Fibroblast of villous mesenchyme (primary cell): ENCODE data around the gene LIMD2. TPM values are rescaled to one million over a fixed set of nuclear protein-coding genes. Genes with fewer than 3 reads are reported as not detected.

ENCODE experiments used
- DNase-seq: peaks from one replicate; pipeline ENCODE4 v3.0.0-alpha.2; 2010; ENCODE audit warnings: low read depth
- H3K4me3 ChIP-seq: 2 replicates; pipeline ENCODE4 v1.5.1; 2011; ENCODE audit warnings: low read depth, mild to moderate bottlenecking, low read length
- CTCF ChIP-seq: IDR thresholded peaks from 2 replicates; pipeline ENCODE4 v1.5.1; 2012; ENCODE audit warnings: low read depth, mild to moderate bottlenecking, low read length; ENCODE audit not compliant: insufficient read depth
- total RNA-seq: library from RNA; depleted of rRNA; stranded (reverse); fragments of >200 nt; gene quantifications from 2 replicates; pipeline ENCODE4 v1.2.3, GENCODE V29; 2012

The LIMD2 gene
- total RNA-seq, 1 donor = 5.2 TPM

GRCh38 chr17:63675607-63676546 lies 24.0 kb downstream of the LIMD2 start:
- peak; percentile 88 for DNase-seq

GRCh38 chr17:63675231-63675606 lies 24.7 kb downstream of the LIMD2 start:
- H3K4me3 ChIP-seq = no peak overlapping the region

More at GRCh38 chr17:63675607-63676546, 24.0 kb downstream of the LIMD2 start:
- no peak overlapping the region for H3K4me3 ChIP-seq
- TF ChIP-seq CTCF = no peak

GRCh38 chr17:63672856-63673255 lies 27.1 kb downstream of the LIMD2 start:
- no peak overlapping the region for H3K4me3 ChIP-seq
- no peak for TF ChIP-seq CTCF
- DNase-seq = no peak

More at GRCh38 chr17:63675231-63675606, 24.7 kb downstream of the LIMD2 start:
- TF ChIP-seq CTCF = no peak
- peak; percentile 30 for DNase-seq

GRCh38 chr17:63665527-63666214 lies 34.3 kb downstream of the LIMD2 start:
- no peak for TF ChIP-seq CTCF
- no peak for DNase-seq
- H3K4me3 ChIP-seq = no peak overlapping the region

GRCh38 chr17:63659850-63660249 lies 40.1 kb downstream of the LIMD2 start:
- TF ChIP-seq CTCF = no peak
- no peak for DNase-seq
- H3K4me3 ChIP-seq = no peak overlapping the region

- no peak for DNase-seq
- H3K4me3 ChIP-seq = no peak overlapping the region
- TF ChIP-seq CTCF = no peak
These were observed 41.6 kb downstream of the LIMD2 start for GRCh38 chr17:63658366-63658765.
